Nephron progenitor cell (in vitro differentiated cells): ENCODE measurements around the gene SLC39A10.

Experiments
- DNase-seq: peaks from one replicate; pipeline ENCODE4 v3.0.0; 2021
- H3K27ac Mint-ChIP-seq: 2 replicates; pipeline ENCODE4 v1.8.0; 2021; ENCODE audit warnings: mild to moderate bottlenecking, moderate library complexity, mixed read lengths
- H3K27me3 Mint-ChIP-seq: 2 replicates; pipeline ENCODE4 v1.8.0; 2021; ENCODE audit warnings: mild to moderate bottlenecking, low read depth, mixed read lengths; ENCODE audit not compliant: poor library complexity
- H3K36me3 Mint-ChIP-seq: 2 replicates; pipeline ENCODE4 v1.8.0; 2021; ENCODE audit warnings: low read depth, mixed read lengths
- H3K4me1 Mint-ChIP-seq: 2 replicates; pipeline ENCODE4 v1.8.0; 2021; ENCODE audit warnings: mixed read lengths
- H3K4me3 Mint-ChIP-seq: 2 replicates; pipeline ENCODE4 v1.8.0; 2021; ENCODE audit warnings: mild to moderate bottlenecking, moderate library complexity, mixed read lengths
- H3K9me3 Mint-ChIP-seq: 2 replicates; pipeline ENCODE4 v1.8.0; 2021; ENCODE audit warnings: mild to moderate bottlenecking, moderate library complexity, mixed read lengths
- CTCF ChIP-seq: fragments of 200-600 bp; sonication (generic); IDR thresholded peaks from 2 replicates; pipeline ENCODE4 v1.5.0; 2021; ENCODE audit warnings: antibody characterized with exemption

The SLC39A10 gene

GRCh38 chr2:195670191-195670590 is 13.2 kb downstream of the SLC39A10 start:
- no peak for DNase-seq
- no peaks in the 10 kb centered on the region for H3K27me3 Mint-ChIP-seq

GRCh38 chr2:195671563-195671962 is 14.5 kb downstream of the SLC39A10 start:
- TF ChIP-seq CTCF = no peak
- no peaks in the 10 kb centered on the region for H3K4me1 Mint-ChIP-seq
- DNase-seq = no peak
- peaks cover 38% of the 10 kb centered on the region for H3K36me3 Mint-ChIP-seq
- H3K9me3 Mint-ChIP-seq = peaks cover 2% of the 10 kb centered on the region
- no peak overlapping the region for H3K4me3 Mint-ChIP-seq
- H3K27me3 Mint-ChIP-seq = no peaks in the 10 kb centered on the region
- H3K27ac Mint-ChIP-seq = no peak overlapping the region

More at GRCh38 chr2:195670191-195670590, 13.2 kb downstream of the SLC39A10 start:
- peaks cover 25% of the 10 kb centered on the region for H3K36me3 Mint-ChIP-seq
- no peaks in the 10 kb centered on the region for H3K9me3 Mint-ChIP-seq
- H3K27ac Mint-ChIP-seq = no peak overlapping the region
- TF ChIP-seq CTCF = no peak
- no peaks in the 10 kb centered on the region for H3K4me1 Mint-ChIP-seq
- H3K4me3 Mint-ChIP-seq = no peak overlapping the region

GRCh38 chr2:195672674-195673073 is 15.6 kb downstream of the SLC39A10 start:
- H3K9me3 Mint-ChIP-seq = peaks cover 6% of the 10 kb centered on the region
- no peak for TF ChIP-seq CTCF
- no peak overlapping the region for H3K4me3 Mint-ChIP-seq
- no peaks in the 10 kb centered on the region for H3K27me3 Mint-ChIP-seq
- no peak for DNase-seq
- no peaks in the 10 kb centered on the region for H3K4me1 Mint-ChIP-seq
- peaks cover 49% of the 10 kb centered on the region for H3K36me3 Mint-ChIP-seq
- H3K27ac Mint-ChIP-seq = no peak overlapping the region

- H3K4me1 Mint-ChIP-seq = no peaks in the 10 kb centered on the region
- H3K36me3 Mint-ChIP-seq = peaks cover 68% of the 10 kb centered on the region
- DNase-seq = no peak
- H3K9me3 Mint-ChIP-seq = peaks cover 6% of the 10 kb centered on the region
- no peak overlapping the region for H3K27ac Mint-ChIP-seq
- H3K27me3 Mint-ChIP-seq = no peaks in the 10 kb centered on the region
- no peak overlapping the region for H3K4me3 Mint-ChIP-seq
- no peak for TF ChIP-seq CTCF
Observed at GRCh38 chr2:195674491-195675221, 17.6 kb downstream of the SLC39A10 start.

GRCh38 chr2:195675783-195676427 is 18.9 kb downstream of the SLC39A10 start:
- DNase-seq = no peak
- Mint-ChIP-seq H3K27me3 (no peaks in the 10 kb centered on the region), H3K36me3 (peaks cover 76% of the 10 kb centered on the region), H3K9me3 (peaks cover 17% of the 10 kb centered on the region), H3K27ac (no peak overlapping the region), H3K4me1 (no peaks in the 10 kb centered on the region), H3K4me3 (no peak overlapping the region)
- TF ChIP-seq CTCF = no peak
